Hepatocyte (in vitro differentiated cells): Measurements from ENCODE around the gene PLAAT5. TPM values are rescaled to one million over a fixed set of nuclear protein-coding genes. Genes with fewer than 3 reads are reported as not detected.
"Not testable (repeated sequence)": the region's sequence is repeated elsewhere in the genome, so short reads cannot be mapped to it uniquely, and the experiment has no call there.

ENCODE experiments used
- DNase-seq: peaks from one replicate; pipeline ENCODE4 v3.0.0-alpha.2; 2016; ENCODE audit warnings: low spot score
- H2AFZ ChIP-seq: fragments of 200-600 bp; sonication (generic); 2 replicates; pipeline ENCODE4 v1.6.0; 2016; ENCODE audit warnings: antibody characterized with exemption, mild to moderate bottlenecking
- H3K27ac ChIP-seq: fragments of 200-600 bp; sonication (generic); 2 replicates; pipeline ENCODE4 v1.5.1; 2016; ENCODE audit warnings: mild to moderate bottlenecking
- H3K27me3 ChIP-seq: fragments of 200-600 bp; sonication (generic); 2 replicates; pipeline ENCODE4 v1.6.1; 2016
- H3K36me3 ChIP-seq: fragments of 200-600 bp; sonication (generic); replicated peaks from 2 replicates; pipeline ENCODE4 v1.5.1; 2016; ENCODE audit warnings: low read depth; ENCODE audit not compliant: insufficient read depth
- H3K4me1 ChIP-seq: fragments of 200-600 bp; sonication (generic); 2 replicates; pipeline ENCODE4 v1.5.1; 2016; ENCODE audit warnings: mild to moderate bottlenecking, moderate library complexity; ENCODE audit not compliant: insufficient read depth
- H3K4me2 ChIP-seq: fragments of 200-600 bp; sonication (generic); 2 replicates; pipeline ENCODE4 v1.6.0; 2016
- H3K4me3 ChIP-seq: fragments of 200-600 bp; sonication (generic); 2 replicates; pipeline ENCODE4 v1.5.1; 2016; ENCODE audit warnings: mild to moderate bottlenecking
- H3K79me2 ChIP-seq: fragments of 200-600 bp; sonication (generic); 2 replicates; pipeline ENCODE4 v1.6.0; 2017; ENCODE audit warnings: mild to moderate bottlenecking
- H3K9me2 ChIP-seq: fragments of 200-600 bp; sonication (generic); replicated peaks from 2 replicates; pipeline ENCODE4 v1.6.0; 2017; ENCODE audit warnings: mild to moderate bottlenecking; ENCODE audit not compliant: insufficient read depth
- H3K9me3 ChIP-seq: fragments of 200-600 bp; sonication (generic); 2 replicates; pipeline ENCODE4 v1.5.1; 2016; ENCODE audit warnings: low read depth, mild to moderate bottlenecking
- H4K20me1 ChIP-seq: fragments of 200-600 bp; sonication (generic); 2 replicates; pipeline ENCODE4 v1.6.0; 2016; ENCODE audit warnings: mild to moderate bottlenecking; ENCODE audit not compliant: insufficient read depth, poor library complexity, severe bottlenecking
- CTCF ChIP-seq: fragments of 200-600 bp; sonication (generic); IDR thresholded peaks from 2 replicates; pipeline ENCODE4 v1.5.1; 2016; ENCODE audit warnings: antibody characterized with exemption, mild to moderate bottlenecking; ENCODE audit not compliant: poor library complexity
- EZH2 ChIP-seq: fragments of 200-600 bp; sonication (generic); IDR thresholded peaks from 2 replicates; pipeline ENCODE4 v1.6.1; 2016; ENCODE audit warnings: antibody characterized with exemption, mild to moderate bottlenecking, borderline replicate concordance
- EZH2phosphoT487 ChIP-seq: fragments of 200-600 bp; sonication (generic); IDR thresholded peaks from one replicate; pipeline ENCODE4 v1.6.1; 2018; ENCODE audit warnings: antibody characterized with exemption, mild to moderate bottlenecking, low read depth, moderate library complexity; ENCODE audit not compliant: unreplicated experiment, severe bottlenecking
- WGBS: methylation state at CpG from one replicate; pipeline ENCODE4 v1.1.6; 2016; ENCODE audit warnings: low lambda C conversion rate; ENCODE audit errors: missing lambda C conversion rate; 5-methylcytosine and 5-hydroxymethylcytosine counted together
- polyA plus RNA-seq: library from polyadenylated mRNA; unstranded; fragments of >200 nt; fragmentation: Nextera tagmentation; extraction: Ambion mirVana; gene quantifications from 2 replicates; pipeline ENCODE4 v1.2.1, GENCODE V29; 2016
- total RNA-seq: library from RNA; depleted of rRNA; stranded (reverse); fragments of >200 nt; gene quantifications from 2 replicates; pipeline ENCODE4 v1.2.3, GENCODE V29; 2014

The PLAAT5 gene
- total and polyA plus RNA-seq, 2 experiments from 2014 or later, result 0.95 to 1.6 TPM

DNA sequence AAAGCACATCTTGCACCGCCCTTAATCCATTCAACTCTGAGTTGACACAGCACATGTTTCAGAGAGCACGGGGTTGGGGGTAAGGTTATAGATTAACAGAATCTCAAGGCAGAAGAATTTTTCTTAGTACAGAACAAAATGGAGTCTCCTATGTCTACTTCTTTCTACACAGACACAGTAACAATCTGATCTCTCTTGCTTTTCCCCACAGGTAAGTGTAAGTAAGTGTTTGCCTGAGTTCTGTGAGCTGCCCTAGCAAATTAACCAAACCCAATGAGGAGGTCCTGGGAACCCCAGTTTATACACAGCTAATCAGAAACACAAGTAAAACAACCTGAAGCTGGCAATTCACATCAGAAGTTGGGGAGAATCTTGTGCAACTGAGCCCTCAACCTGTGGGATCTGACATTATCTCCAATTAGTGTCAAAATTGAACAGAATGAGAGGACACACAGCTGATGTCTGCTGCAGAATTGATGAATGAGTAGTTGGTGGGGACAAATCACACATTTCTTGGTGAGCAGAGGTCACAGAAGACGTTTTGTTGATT lies 37.8 kb upstream of the PLAAT5 start:
- Histone ChIP-seq H3K4me1 (peaks cover 32% of the 10 kb centered on the region), H2AFZ (peak overlapping the region; percentile 5), H3K27ac (peak overlapping the region; percentile 98)
- WGBS, result 33% methylated on average over 1 of the region's 3 CpGs
- not testable (repeated sequence) for H3K27me3 ChIP-seq, H3K4me3 ChIP-seq, H3K79me2 ChIP-seq, H3K36me3 ChIP-seq, H4K20me1 ChIP-seq, H3K9me2 ChIP-seq, H3K4me2 ChIP-seq, H3K9me3 ChIP-seq, DNase-seq

- not testable (repeated sequence) for H3K9me2 ChIP-seq, H4K20me1 ChIP-seq, H3K9me3 ChIP-seq, H3K27me3 ChIP-seq, H3K4me3 ChIP-seq, DNase-seq, H2AFZ ChIP-seq, H3K79me2 ChIP-seq, H3K36me3 ChIP-seq
- peak overlapping the region; percentile 6 for H3K4me2 ChIP-seq
- 13% methylated on average over 8 of the region's 11 CpGs for WGBS
- H3K27ac ChIP-seq, result peak overlapping the region; percentile 92
- peaks cover 32% of the 10 kb centered on the region for H3K4me1 ChIP-seq
These were observed 37.2 kb upstream of the PLAAT5 start for GRCh38 chr11:63528156-63528555.

DNA sequence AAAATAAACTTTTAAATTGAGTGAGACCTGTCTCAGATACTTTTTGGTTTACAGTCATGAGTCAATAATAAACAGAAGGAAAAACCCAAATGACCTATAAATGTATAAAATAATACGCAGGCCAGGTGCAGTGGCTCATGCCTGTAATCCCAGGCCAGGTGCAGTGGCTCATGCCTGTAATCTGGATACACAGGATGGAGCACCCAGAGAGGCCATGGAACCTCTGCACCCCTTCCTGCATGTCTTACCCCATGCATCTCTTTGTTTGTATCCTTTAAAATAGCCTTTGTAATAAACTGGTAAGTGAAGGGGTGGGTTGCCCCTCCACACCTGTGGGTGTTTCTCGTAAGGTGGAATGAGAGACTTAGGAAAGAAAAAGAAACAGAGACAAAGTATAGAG lies 36.7 kb upstream of the PLAAT5 start:
- Histone ChIP-seq H3K27ac (peak overlapping the region; percentile 92), H3K9me3 (peaks cover 2% of the 10 kb centered on the region), H3K36me3 (no peaks in the 10 kb centered on the region), H3K4me2 (peak overlapping the region; percentile 6), H4K20me1 (no peaks in the 10 kb centered on the region), H3K9me2 (no peaks in the 10 kb centered on the region), H3K4me1 (peaks cover 32% of the 10 kb centered on the region), H3K79me2 (no peaks in the 10 kb centered on the region), H3K4me3 (no peak overlapping the region), H2AFZ (no peak overlapping the region), H3K27me3 (no peaks in the 10 kb centered on the region)
- no peak for DNase-seq
- TF ChIP-seq EZH2 (no peak), CTCF (no peak), EZH2phosphoT487 (no peak)
- WGBS, result 78% methylated on average over 2 of the region's 2 CpGs

DNA sequence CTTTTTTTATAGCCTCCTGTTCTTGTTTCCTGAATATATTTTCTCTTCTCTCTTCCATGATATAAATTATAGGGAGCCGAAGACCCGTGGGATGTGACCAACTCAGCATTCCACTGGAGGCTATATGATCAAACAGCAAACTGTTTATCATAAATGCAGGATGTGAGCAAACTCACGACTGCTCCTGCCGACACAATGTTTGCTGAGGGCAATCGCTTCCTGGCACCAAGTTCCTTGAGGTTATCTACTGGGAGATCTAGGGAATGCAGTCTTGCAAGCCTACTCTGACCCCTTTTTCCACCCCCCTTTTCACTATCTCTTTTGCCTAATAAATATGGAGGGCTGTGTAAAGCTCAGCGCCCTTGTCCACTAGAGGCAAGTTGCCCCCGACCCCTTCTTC lies 32.2 kb upstream of the PLAAT5 start:
- no peaks in the 10 kb centered on the region for H4K20me1 ChIP-seq
- H3K4me2 ChIP-seq, result no peak overlapping the region
- H3K27me3 ChIP-seq, result no peaks in the 10 kb centered on the region
- TF ChIP-seq EZH2 (no peak), EZH2phosphoT487 (no peak), CTCF (no peak)
- no peak for DNase-seq
- peak overlapping the region; percentile 44 for H3K27ac ChIP-seq
- WGBS, result 64% methylated on average over 7 of the region's 7 CpGs
- no peak overlapping the region for H3K4me3 ChIP-seq
- peaks cover 9% of the 10 kb centered on the region for H3K4me1 ChIP-seq
- H3K79me2 ChIP-seq, result no peaks in the 10 kb centered on the region
- peaks cover 2% of the 10 kb centered on the region for H3K9me3 ChIP-seq
- no peaks in the 10 kb centered on the region for H3K9me2 ChIP-seq
- no peaks in the 10 kb centered on the region for H3K36me3 ChIP-seq
- no peak overlapping the region for H2AFZ ChIP-seq
